ENCODE measurements around the gene CCDC107. TPM values are rescaled to one million over a fixed set of nuclear protein-coding genes. Genes with fewer than 3 reads are reported as not detected.

Gene CCDC107
- total and polyA plus RNA-seq, 9 of the 15 experiments (the other 6 are each of a cell fraction or from before 2014, with no cell fraction given), result 0.35 to 11.3 (median 6.9) TPM; not detected in 1

- no peaks in the 10 kb centered on the region for H3K79me2 ChIP-seq (ENCODE audit: control insufficient read depth, insufficient read depth, low read length)
- no peak overlapping the region for H3K4me2 ChIP-seq (ENCODE audit: insufficient read depth, low read length)
- FAIRE-seq, result no peak
- BruUV-seq (replicated peaks), result no TSS peak
- TF ChIP-seq ZBTB9 (CRISPR knock-in tag; IDR thresholded peaks at IDR 0.05) (no peak), TFAM (CRISPR knock-in tag; conservative IDR thresholded peaks at IDR 0.05) (no peak), HDAC1 (IDR thresholded peaks at IDR 0.05) (no peak), GATAD2B (IDR thresholded peaks at IDR 0.05; ENCODE audit: borderline replicate concordance) (no peak), RBFOX2 (IDR thresholded peaks at IDR 0.05; ENCODE audit: low read depth, low read length) (no peak), RFX1 (IDR thresholded peaks at IDR 0.05) (no peak), NFIC (IDR thresholded peaks at IDR 0.05) (no peak), PREB (CRISPR knock-in tag; IDR thresholded peaks at IDR 0.05) (no peak), MTF1 (CRISPR knock-in tag; IDR thresholded peaks at IDR 0.05; ENCODE audit: borderline replicate concordance) (no peak), ZNF785 (CRISPR knock-in tag; IDR thresholded peaks at IDR 0.05) (no peak), ZHX1 (conservative IDR thresholded peaks at IDR 0.05; ENCODE audit: low read length) (no peak), NFE2 (IDR thresholded peaks at IDR 0.05; ENCODE audit: low read depth) (no peak)
- H3K4me3 ChIP-seq, result no peak overlapping the region
- H4K20me1 ChIP-seq (replicated peaks; ENCODE audit: control insufficient read depth, insufficient read depth, low read length), result no peaks in the 10 kb centered on the region
- ChIA-PET CTCF (ENCODE audit: low intra/inter-chr PET ratio) (no interaction called here), POLR2A (interaction anchor here (0.6 to 1.0 kb wide), 4 partner anchors 10 to 110 kb away, joined by 3 read pairs; no protein-coding TSS in a partner anchor)
- no peak overlapping the region for H3K27ac ChIP-seq (ENCODE audit: extremely low read depth, low read depth, low read length)
- 0 out of 2 replicates have a peak overlapping the region, but pooled peaks have one; percentile 17 for H2AFZ ChIP-seq (ENCODE audit: low read depth, low read length)
- no peak for DNase-seq (ENCODE audit: extremely low read depth in 1 of 4, low spot score in 3 of 4)
- no peaks in the 10 kb centered on the region for H3K9me3 ChIP-seq (replicated peaks; ENCODE audit: control insufficient read depth, insufficient read depth, low read depth, low read length)
- H3K9ac ChIP-seq (ENCODE audit: insufficient read depth in 1 of 2, low read depth in 2 of 2, low read length in 2 of 2), result peak overlapping the region in 1 of 2 experiments; percentile 68; a peak in 2 of 4 replicates
- intact Hi-C loops (cut with micrococcal nuclease) (no loop called here), in situ Hi-C loops (cut with MboI) (no loop called here)
- peaks cover 3 to 27% of the 10 kb centered on the region in 2 experiments; a peak in 3 of 5 replicates for H3K27me3 ChIP-seq (ENCODE audit: control insufficient read depth in 2 of 2, insufficient read depth in 2 of 2, low read length in 2 of 2)
- no peak for ATAC-seq
- no peaks in the 10 kb centered on the region for H3K36me3 ChIP-seq (ENCODE audit: control insufficient read depth, insufficient read depth, low read length)
- WGBS (ENCODE audit: insufficient coverage, low coverage, missing lambda C conversion rate), result 22% methylated on average over 14 of the region's 17 CpGs
- H3K4me1 ChIP-seq (replicated peaks in 1 of 2; ENCODE audit: control insufficient read depth in 2 of 2, insufficient read depth in 2 of 2, low read length in 2 of 2), result peaks cover 5 to 24% of the 10 kb centered on the region in 2 experiments; a peak in 3 of 5 replicates
- no peaks in the 10 kb centered on the region for H3K9me1 ChIP-seq (ENCODE audit: control insufficient read depth, insufficient read depth, low read length)
Observed at GRCh38 chr9:35615981-35616680, 42.0 kb upstream of the CCDC107 start.

Data from K562 (cell line).